Measurements from ENCODE around the gene NELFE.
"Not testable (repeated sequence)": the region's sequence is repeated elsewhere in the genome, so short reads cannot be mapped to it uniquely, and the experiment has no call there.

NELFE gene, protein sequence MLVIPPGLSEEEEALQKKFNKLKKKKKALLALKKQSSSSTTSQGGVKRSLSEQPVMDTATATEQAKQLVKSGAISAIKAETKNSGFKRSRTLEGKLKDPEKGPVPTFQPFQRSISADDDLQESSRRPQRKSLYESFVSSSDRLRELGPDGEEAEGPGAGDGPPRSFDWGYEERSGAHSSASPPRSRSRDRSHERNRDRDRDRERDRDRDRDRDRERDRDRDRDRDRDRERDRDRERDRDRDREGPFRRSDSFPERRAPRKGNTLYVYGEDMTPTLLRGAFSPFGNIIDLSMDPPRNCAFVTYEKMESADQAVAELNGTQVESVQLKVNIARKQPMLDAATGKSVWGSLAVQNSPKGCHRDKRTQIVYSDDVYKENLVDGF

DNA sequence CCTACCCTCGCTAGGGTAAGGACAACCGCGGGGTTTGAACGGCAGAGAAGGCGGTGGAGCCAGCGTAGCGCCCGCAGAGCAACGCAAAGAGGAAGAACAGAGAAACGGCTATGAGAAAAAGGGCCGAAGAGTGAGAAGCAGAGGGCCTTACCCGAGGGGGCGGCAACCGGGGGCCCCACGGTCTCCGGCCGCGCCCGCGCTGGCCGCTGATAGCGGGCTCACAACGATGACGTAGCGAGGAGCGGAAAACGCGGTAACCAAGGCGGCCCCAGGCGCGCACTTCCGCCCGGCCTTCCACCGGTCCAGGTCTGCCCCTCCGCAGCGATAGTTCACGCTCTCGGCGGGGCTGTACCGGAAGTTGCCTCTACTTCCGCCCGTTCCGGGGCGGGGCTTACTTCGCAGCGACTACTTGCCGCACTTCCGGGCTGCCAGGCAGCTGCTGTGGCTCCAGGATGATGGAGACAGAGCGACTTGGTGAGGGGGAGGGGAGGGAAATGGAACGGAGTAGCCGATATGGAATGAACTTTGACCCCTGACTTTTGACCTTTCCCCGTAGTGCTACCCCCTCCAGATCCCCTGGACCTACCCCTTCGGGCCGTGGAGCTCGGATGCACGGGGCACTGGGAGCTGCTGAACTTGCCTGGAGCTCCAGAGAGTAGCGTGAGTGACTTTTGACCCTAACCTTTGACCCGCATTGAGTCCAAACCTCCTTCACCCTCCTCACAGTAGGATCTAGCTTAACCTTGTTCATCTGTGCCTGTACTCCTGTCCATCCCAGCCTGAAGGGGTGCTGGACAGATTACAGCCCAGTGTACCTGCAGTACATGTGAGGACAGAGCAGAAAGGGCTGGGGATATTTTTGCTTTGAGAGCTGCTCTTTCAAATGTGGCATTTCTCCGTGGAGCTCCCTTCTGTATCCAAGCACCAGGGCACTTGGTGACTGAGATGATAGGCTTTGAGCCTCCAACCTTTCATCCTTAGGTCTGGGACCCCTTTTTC is at the start of gene NELFE, which contains the start of gene SKIC2:
Gene NELFE, minus strand, starts transcription at position 231 of the 999 bp plus-strand sequence. CDS start 525 bp downstream, outside the sequence.
Gene SKIC2, plus strand, starts transcription at position 435 of the 999 bp plus-strand sequence. Its CDS starts 18 bp downstream, at position 453.
- peak; percentile 99 for DNase-seq

DNA sequence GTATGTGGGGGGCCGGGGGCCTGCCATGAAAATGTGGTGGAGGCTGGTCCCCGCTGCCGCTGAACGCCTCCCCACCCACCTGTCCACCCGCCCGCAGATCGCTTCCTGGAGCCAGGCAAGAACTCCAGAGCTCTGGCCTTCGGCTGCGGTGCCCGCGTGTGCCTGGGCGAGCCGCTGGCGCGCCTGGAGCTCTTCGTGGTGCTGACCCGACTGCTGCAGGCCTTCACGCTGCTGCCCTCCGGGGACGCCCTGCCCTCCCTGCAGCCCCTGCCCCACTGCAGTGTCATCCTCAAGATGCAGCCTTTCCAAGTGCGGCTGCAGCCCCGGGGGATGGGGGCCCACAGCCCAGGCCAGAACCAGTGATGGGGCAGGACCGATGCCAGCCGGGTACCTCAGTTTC is 49.3 kb upstream of the NELFE start:
- DNase-seq, result not testable (repeated sequence)

DNA sequence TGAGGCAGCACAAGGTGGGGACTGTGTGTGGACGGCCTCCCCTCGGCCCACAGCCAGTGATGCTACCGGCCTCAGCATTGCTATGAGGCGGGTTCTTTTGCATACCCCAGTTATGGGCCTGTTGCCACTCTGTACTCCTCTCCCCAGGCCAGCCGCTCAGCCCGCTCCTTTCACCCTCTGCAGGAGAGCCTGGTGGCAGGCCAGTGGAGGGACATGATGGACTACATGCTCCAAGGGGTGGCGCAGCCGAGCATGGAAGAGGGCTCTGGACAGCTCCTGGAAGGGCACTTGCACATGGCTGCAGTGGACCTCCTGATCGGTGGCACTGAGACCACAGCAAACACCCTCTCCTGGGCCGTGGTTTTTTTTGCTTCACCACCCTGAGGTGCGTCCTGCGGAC is 48.3 kb upstream of the NELFE start:
- not testable (repeated sequence) for DNase-seq

DNA sequence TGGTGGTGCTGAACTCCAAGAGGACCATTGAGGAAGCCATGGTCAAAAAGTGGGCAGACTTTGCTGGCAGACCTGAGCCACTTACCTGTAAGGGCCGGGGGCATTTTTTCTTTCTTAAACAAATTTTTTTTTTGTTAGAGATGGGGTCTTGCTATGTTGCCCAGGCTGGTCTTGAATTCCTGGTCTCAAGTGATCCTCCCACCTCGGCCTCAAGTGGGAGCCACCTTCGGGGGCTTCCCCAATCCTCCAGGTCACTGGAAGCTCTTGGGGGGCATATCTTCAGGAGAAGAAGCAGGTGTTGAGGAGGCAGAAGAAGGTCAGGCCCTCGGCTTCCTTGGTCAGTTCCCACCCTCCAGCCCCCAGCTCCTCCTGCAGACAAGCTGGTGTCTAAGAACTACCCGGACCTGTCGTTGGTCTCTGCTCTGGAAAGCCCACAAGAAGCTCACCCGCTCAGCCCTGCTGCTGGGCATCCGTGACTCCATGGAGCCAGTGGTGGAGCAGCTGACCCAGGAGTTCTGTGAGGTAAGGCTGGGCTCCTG is 47.3 kb upstream of the NELFE start:
- DNase-seq, result not testable (repeated sequence)

DNA sequence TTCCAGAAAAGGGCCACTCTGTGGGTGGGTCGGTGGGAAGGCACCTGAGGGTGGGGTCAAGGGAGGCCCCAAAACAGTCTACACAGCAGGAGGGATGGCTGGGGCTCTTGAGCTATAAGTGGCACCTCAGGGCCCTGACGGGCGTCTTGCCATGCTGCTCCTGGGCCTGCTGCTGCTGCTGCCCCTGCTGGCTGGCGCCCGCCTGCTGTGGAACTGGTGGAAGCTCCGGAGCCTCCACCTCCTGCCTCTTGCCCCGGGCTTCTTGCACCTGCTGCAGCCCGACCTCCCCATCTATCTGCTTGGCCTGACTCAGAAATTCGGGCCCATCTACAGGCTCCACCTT is 46.7 kb upstream of the NELFE start:
- not testable (repeated sequence) for DNase-seq

DNA sequence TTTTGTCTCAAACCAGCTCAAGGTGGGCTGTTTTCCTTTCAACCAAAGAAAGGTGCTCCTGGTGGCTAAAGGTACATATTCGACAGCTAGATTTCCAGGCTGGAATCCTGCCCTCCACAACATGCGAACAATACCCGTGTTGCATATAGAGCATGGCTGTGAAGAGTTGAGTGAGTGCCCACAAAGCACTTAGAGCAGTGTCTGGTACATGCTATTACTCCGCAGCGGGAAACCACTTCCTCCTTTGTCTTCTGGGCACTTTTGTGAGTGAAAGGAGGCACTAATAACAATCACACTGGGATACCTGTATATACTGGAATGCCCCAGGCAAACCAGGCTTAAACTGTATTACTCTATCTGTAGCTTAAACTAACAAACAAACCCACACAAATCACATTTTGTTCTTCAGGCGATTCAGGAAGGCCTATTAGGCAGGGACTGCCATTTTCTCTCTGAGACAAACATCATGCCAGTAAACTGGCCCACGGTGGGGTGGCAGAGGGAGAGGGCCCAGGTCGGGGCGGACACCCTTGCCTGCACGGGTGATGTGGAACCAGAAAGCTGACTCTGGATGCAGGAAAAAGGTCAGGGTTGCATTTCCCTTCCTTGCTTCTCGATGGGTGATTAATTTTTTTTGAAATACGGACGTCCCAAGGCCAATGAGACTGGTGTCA is 46.2 kb upstream of the NELFE start:
- not testable (repeated sequence) for DNase-seq

DNA sequence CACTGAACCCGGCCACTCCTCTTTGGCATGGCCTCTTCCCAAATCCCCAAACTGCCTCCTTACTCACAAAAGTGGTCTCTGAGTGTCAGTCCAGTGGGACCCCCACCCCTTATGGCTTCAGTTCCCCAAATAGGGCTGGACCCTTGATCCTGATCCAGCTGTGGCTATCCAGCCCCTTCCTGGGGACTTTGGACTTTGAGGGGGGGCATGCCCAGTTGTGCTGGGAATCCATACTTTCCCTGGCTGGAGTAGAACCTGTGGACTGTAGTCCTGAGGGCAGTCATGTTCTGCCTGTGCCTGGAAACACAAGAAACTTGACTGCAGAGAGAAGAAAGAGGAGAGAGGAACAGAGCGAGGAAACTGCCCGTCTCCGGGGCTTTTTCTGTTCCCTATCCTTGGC is 45.6 kb upstream of the NELFE start:
- not testable (repeated sequence) for DNase-seq

DNA sequence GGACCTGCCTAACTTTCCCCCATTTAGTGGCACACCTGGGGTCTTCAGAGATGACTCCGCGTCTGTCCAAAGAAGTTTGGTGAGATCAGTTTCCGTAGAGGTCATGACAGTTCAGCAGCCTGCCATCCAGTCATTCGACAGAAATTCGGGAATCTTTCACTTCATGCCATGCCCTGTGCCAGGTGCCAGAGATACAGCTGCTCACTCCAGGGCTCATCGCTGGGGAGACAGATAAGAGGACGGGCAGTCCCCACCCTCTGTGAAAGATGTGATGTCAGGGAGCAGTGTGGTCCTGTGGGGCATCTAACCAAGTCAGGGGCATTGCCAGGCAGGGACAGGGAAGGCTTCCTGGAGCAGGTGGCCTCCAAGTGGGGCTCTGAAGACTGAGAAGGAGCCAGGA is 44.5 kb upstream of the NELFE start:
- not testable (repeated sequence) for DNase-seq

DNA sequence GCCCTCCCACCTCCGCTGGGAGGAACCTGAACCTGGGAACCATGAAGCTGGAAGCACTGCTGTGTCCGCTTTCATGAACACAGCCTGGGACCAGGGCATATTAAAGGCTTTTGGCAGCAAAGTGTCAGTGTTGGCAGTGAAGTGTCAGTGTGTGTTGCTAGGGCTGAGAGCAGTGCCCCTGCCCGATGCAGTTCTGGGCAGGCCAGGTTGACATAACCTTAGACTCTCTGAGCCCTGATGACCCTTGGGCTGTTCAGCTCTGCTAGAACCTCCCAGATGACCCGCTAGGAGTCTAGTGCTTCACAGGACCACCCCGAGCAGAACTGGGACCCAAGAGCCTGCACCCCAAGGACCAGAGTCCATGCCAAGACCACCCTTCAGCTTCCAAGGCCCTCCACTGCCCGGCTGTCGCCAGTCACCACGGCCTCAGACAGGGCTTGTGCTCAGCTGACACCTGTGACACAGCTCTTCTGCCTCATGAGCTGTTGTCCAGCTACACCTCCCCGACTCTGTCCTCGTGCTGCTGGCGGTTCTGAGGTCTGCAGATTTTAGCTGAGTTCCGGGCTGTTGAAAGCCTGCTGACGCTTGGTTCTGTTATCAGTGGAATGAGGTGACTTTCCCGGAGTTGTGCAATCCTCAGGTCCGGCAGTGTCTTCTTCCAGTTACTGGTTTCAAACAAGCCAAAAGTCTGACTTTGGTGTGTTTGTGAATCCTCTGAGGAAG is 43.9 kb upstream of the NELFE start:
- not testable (repeated sequence) for DNase-seq

DNA sequence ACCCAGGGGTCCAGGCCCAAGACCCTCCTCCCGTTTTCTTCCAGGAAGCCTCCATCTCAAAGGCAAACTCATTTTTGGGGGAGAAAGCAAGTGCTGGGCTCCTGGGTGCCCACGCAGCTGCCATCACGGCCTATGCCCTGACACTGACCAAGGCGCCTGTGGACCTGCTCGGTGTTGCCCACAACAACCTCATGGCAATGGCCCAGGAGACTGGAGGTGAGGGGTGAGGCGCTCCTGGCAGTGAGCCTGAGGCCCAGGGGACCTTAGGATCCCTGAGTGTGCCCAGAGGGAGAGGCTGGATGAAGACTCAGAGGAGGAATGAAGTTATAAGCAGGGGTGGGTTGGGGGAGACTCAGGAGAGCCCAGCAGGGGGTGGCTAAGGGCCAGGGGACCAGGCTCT is 37.6 kb upstream of the NELFE start:
- not testable (repeated sequence) for DNase-seq

DNA sequence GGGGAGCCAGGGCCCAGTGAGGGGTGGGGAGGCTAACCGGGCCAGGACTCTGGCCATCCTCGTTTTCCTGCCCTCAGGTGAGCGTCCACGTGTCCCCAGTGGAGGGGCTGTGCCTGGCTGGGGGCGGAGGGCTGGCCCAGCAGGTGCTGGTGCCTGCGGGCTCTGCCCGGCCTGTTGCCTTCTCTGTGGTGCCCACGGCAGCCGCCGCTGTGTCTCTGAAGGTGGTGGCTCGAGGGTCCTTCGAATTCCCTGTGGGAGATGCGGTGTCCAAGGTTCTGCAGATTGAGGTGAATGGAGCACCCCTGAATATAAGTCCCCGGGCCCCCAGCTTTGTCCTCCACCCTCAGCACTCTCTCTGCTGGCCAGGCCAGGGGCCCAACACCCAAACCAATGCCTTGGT is 35.6 kb upstream of the NELFE start:
- not testable (repeated sequence) for DNase-seq

DNA sequence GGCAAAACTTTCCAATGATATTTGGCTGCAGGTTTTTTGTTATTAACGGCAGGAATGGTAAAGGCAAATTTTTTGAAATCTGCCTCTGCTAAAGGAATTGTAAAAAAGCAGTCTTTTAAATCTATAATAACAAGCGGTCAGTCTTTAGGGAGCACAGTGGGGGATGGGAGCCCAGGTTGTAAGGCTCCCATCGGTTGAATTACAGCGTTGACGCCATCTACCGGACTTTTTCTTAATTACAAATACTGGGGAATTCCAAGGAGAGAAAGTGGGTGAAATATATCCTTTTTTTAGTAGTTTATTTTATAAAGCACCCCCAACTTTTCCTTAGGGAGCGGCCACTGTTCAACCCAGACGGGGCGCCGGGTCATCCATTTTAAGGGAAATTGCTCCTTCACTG is 30.6 kb upstream of the NELFE start:
- not testable (repeated sequence) for DNase-seq

DNA sequence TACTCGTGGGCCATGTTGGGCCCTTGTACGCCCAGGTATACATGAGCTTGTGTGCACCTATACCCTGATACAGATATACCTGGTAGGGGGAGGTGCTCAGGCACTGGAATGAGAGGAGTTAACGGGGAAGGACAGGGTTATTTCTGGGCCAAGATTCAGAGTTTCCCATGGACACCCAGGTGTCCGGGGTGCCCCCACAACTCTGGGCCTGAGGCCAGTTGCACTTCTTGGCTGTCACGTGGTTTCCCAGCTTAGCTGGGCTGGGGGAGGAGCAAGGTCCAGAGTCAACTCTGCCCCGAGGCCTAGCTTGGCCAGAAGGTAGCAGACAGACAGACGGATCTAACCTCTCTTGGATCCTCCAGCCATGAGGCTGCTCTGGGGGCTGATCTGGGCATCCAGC is 23.0 kb upstream of the NELFE start, which contains the start of gene C4A:
Gene C4A, plus strand, starts transcription at position 314 of the 400 bp plus-strand sequence. Its CDS starts 51 bp downstream, at position 365.
- DNase-seq, result not testable (repeated sequence)

DNA sequence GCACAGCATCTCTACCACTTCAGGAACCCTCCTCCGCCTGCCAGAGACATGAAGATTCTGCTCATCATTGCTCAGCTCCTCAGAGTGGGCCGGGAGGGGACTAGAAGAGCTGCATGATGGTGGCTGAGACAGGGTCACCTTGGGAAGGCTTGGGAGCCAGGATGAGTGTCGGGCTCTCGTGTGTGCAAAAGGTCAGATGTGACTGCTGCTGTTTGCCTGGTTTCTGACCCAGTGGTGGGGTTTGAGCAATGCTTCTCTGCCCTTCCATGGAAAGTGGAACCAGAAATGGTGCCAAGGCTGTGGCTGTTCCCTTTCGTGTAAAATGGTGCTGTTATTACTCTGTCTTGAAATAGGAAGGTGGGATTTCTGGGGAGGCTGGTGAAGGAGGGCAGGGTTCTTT is 22.2 kb upstream of the NELFE start:
- DNase-seq, result not testable (repeated sequence)

DNA sequence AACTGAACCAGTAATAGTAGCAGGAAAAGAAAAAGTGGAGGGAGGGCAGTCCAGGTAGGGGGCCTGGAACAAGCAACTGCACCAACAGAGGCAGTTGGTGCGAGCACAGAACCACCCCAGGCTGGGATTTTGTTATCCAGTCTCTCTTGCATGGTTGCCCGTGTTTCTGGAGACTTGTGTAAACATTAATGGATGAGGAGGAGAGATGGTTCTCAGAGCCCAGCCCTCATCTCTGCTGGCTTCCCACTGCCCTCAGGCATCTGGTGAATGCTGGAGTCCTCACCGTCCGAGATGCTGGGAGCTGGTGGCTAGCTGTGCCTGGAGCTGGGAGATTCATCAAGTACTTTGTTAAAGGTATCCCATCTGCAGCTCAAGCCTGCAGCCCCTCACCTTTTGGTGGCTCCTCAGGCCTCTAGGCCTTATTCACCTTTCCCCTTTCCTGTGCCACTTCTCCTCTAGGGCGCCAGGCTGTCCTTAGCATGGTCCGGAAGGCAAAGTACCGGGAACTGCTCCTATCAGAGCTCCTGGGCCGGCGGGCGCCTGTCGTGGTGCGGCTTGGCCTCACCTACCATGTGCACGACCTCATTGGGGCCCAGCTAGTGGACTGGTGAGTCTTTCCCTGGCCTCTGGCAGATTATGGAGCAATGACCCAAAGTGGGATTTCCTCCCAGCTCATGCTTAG is 21.6 kb upstream of the NELFE start:
- DNase-seq, result not testable (repeated sequence)

DNA sequence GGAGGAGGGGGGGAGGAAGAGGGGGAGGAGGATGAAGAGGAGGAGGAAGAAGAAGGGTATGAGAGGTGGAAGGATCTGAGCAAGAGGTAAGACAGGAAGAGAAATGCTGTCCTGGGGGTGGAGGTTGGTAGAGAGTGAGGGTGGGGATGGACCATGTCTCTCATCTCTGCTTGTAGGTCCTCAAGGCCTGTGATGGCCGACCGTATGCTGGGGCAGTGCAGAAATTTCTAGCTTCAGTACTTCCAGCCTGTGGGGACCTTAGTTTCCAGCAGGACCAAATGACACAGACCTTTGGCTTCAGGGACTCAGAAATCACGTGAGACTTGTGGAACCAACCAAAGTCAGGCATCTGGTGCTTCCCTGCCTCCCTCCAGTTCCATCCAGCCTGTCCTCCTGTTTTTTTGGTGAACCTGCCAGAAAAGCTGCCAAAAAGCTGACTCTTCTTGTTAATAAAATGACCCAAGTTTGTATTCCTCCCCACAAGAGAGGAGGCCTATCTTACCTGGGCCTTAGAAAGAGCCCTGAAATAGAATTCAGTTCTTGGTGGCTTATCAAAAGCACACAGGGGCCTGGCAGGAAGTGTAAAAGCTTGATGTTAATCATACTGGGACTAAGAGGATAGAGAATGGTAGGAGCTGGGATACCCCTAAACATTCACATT is 20.6 kb upstream of the NELFE start:
- DNase-seq, result no peak

DNA sequence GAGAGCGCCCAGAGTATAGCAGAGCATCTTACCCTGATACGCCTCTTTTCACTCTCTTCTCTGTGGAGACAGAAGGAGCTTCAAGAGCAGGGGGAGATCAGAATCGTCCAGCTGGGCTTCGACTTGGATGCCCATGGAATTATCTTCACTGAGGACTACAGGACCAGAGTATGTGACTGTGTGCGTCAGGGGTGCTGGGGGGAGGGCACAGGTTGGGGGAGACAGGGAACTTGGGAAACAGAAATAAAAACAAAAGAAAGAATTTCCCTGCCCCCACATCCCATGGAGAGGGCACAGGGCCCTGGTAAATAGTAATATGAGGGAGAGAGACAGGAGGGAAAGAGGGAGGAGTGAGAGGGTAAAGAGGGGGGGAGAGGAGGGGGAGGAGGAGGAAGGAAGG is 20.1 kb upstream of the NELFE start:
- DNase-seq, result no peak

DNA sequence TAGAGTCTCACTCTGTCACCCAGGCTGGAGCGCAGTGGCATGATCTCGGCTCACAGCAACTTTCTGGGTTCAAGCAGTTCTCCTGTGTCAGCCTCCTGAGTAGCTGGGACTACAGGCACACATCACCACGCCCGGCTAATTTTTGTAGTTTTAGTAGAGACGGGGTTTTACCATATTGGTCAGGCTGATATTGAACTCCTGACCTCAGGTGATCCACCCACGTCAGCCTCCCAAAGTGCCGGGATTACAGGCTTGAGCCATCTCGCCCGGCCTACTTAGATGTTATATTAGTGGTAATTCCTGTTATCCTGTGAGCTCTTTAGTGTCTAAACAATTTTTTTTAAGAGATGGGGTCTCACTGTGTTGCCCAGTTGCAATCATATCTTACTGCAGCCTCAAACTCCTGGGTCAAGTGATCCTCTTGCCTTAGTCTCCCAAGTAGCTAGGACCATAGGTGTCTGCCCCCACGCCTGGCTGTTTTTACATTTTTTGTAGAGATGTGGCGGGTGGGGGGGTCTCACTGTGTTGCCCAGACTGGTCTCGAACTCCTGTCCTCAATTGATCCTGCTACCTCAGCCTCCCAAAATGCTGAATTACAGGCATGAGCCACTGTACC is 19.2 kb upstream of the NELFE start:
- no peak for DNase-seq

DNA sequence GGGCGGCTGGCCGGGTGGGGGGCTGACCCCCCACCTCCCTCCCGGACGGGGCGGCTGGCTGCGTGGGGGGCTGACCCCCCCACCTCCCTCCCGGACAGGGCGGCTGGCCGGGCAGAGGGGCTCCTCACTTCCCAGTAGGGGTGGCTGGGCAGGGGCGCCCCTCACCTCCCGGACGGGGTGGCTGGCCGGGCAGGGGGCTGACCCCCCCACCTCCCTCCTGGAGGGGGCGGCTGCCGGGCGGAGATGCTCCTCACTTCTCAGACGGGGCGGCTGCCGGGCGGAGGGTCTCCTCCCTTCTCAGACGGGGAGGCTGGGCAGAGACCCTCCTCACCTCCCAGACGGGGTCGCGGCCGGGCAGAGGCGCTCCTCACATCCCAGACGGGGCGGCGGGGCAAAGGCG is 17.3 kb upstream of the NELFE start:
- not testable (repeated sequence) for DNase-seq

DNA sequence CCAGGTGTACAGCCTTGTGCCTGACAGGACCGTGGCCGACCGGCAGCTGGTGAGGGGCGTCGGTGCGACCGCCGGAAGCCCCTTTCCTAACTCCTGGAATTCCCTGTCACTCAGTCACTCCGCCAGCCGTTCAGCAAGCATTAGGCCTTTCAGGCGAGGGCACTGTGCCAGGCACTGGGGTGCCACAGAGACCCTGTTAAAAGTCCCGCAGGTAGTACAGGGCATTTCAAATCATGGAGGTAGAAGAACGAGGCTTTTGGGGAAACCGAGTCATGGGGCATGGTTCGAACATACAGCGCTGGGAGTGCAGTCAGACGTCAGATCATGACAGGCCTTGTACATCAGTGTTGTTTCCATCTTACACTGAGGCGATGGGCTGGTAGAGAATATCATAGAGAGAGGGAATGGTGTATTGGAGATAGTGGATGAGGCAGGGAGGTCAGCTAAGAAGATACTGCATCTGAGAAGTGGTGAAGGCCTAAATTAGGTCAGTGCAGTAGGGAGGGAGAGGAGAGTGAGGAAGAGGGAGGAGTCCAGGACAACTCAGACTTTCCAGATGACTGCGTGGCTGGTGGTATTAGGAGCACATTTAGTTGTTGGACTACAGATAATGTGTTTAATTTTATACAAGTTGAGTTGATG is 14.1 kb upstream of the NELFE start:
- DNase-seq, result peak; percentile 22
